ENCODE data around the gene ATP6V0A1.

DNA sequence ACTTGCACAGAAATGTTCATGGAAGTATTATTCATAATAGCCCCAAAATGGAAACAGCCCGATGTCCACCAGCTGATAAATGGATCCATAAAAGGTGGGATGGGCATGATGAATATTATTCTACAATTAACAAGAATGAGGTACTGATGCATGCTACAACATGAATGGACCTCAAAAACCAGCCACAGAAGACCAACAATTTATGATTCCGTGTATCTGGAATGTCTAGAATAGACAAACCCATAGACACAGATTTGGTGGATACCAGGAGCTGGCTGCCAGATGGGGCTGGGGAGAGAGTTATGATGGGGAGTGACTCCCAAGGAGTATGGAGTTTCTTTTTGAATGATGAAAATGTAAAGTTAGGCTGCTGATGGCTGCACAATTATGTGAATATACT is 66.5 kb downstream of the ATP6V0A1 start:
- TF ChIP-seq EZH2 (IDR thresholded peaks at IDR 0.05; ENCODE audit: insufficient read depth, low read length): no peak
- no peak for TF ChIP-seq CTCF (IDR thresholded peaks at IDR 0.05; ENCODE audit: insufficient read depth, low read depth, low read length)
